Measurements from ENCODE around the gene CST7.

Gene CST7

GRCh38 chr20:25007491-25008305, 58.6 kb downstream of the CST7 start:
- no peaks in the 10 kb centered on the region for H3K4me1 ChIP-seq
- no peak overlapping the region for H3K4me3 ChIP-seq
- no peak for TF ChIP-seq CTCF (IDR thresholded peaks at IDR 0.05)
- H3K36me3 ChIP-seq = peaks cover 68 to 77% (median 71%) of the 10 kb centered on the region in 3 donors
- no peaks in the 10 kb centered on the region for H3K27me3 ChIP-seq
- peak; percentile 10 to 54 for DNase-seq
- intact Hi-C loops (cut with DNase I; ENCODE audit: low total_unique reads) = no loop called here
- no peak overlapping the region for H3K27ac ChIP-seq
- H3K9me3 ChIP-seq = no peaks in the 10 kb centered on the region

GRCh38 chr20:25008388-25009217, 59.5 kb downstream of the CST7 start:
- H3K27me3 ChIP-seq = no peaks in the 10 kb centered on the region
- DNase-seq = peak; percentile 7 to 54
- no peak overlapping the region for H3K27ac ChIP-seq
- H3K4me3 ChIP-seq = no peak overlapping the region
- intact Hi-C loops (cut with DNase I; ENCODE audit: low total_unique reads) = no loop called here
- H3K9me3 ChIP-seq = no peaks in the 10 kb centered on the region
- TF ChIP-seq CTCF (IDR thresholded peaks at IDR 0.05) = no peak
- no peaks in the 10 kb centered on the region for H3K4me1 ChIP-seq
- H3K36me3 ChIP-seq = peaks cover 77 to 86% (median 80%) of the 10 kb centered on the region in 3 donors

All from tibial artery (tissue), 4 donors.